SHP77 (cell line): ENCODE data around the gene IRF2BPL.
"Not testable (repeated sequence)": the region's sequence is repeated elsewhere in the genome, so short reads cannot be mapped to it uniquely, and the experiment has no call there.

Source experiments
- DNase-seq, 2 experiments: peaks; one replicate each; lab custom pipeline; 2025; lab: John Stamatoyannopoulos, UW

Gene IRF2BPL

DNA sequence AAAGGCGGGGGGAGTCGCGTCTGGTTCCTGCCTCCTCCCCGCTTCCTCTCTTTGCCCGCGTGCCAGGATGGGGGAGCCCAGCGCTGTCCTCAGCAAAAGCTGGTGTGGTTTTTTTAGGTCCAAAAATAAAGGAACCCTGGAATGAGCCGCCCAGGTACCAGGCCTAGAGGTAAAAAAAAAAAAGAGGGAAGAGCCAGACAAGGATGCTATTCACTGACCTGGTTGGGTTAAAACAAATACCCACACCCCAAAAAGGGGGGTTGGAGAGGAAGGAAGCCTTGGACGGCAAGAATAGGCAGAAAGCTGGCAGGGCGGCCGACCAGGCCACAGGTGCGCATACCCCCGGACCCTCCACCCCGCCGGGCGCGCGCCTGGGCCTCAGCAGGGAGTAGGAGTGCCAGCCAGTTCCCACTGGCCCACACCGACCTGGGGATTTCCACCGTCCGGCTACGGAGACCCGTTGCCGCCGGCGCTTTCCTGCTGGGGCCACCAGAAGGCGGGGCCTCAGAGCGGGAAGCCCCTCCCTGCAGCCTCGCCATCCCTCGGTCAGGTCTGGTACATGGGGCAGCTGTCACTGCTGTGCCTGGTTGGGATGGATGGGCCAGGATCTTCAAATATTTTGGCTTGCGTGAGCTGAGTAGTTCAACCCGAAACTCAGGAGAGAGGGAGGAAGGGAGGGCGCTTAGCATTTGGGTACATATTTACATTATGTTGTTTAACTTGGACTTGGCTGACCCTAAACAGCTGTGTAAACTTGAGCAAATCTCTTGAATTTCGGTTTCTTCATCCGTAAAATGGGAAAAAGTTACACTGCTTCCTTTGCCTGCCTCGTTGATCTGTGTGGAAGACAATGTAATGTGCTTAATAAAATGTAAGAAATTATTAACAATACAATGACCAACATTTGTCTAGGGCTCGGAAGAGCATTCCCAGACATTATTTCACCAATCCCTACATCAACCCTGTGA, 5.4 kb upstream of the IRF2BPL start:
- peak; percentile 97 for DNase-seq

DNA sequence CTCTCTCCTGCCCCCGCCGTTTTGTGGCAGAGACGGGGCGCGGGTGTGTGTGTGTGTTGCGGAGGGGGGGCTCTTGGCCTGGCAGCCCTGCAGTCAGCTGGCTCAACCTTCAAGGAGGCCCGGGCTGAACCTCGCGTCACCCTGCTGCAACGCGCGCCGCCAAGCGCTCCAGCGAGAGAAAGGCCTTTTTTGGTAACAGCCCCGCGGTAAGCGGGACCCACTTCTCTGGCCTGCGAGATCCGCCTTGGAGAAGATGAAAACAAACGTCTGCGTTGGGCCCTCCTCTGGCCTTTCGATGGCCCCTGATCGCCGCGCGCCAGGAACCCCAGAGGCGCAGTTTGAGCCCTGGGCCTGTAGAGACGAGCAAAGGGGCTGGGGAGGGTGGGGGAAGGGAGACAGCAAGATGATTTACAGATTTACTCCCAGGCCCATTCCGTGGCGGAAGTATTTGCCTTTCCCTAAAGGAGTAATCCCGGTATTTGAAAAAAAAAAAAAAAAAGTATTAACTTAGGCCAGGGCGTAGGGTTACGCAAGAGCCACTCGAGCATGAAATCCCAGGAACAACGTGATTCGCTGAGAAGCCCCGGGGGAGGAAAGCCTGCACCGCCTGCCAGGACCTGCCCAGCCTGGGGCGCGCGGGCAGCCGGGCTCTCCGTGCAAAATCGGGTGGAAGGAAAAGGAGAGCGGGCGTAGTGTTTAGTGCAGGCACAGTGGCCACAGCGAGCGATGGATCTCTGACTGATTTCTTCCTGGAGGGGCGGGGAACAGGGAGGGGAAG, 4.5 kb upstream of the IRF2BPL start:
- peak; percentile 88 to 91 for DNase-seq

DNA sequence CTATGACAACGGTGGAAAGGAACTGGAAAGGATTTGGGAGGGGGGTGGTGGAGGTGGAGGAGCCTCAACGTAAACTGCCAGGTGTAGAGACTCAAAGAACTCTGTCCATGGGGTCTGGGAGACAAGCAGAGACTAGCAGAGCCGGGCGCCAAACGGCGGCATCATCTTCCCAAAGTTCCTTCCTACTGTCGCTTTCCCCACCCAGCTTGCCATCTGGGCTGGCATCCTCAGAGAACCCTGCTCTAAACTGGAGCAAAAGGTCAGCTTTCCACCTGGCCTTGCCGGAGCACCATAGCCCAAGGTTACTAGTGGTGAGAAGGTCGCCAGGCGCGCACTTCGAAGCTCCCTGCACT, 4.0 kb upstream of the IRF2BPL start:
- no peak for DNase-seq

DNA sequence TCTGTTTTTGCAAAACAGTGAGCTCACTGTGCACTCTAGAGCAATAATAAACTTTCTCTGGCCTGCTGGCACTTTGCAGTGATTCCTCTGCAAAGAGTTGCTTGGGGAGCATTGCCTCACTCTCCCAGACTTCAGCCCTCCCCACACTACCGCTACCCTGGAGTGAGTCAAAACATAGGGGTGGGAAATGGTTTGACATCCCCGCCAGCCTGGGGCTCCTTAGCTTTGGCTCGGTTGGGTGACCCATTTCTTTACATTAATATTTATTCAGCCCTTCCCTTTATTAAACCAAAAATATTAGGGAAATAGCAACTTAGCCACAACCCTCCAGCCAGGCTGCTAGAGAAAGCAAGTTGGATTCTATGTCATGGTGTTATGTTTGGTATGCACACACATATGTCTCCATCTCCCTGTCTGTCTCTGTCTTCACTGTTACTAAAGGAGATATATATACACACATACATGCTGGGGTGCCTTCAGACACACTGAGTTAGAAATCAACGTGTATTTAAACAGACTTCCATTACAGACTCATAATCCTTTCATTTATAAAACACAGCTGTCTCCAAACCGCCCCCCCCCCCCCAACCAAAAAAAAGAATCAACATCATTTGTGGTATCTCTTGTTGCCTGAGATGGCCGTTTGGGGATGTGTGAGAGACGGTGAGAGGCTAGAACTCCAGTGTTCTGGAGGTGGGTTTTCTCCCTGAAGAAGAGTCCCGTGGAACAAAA, 3.4 kb upstream of the IRF2BPL start:
- no peak for DNase-seq

DNA sequence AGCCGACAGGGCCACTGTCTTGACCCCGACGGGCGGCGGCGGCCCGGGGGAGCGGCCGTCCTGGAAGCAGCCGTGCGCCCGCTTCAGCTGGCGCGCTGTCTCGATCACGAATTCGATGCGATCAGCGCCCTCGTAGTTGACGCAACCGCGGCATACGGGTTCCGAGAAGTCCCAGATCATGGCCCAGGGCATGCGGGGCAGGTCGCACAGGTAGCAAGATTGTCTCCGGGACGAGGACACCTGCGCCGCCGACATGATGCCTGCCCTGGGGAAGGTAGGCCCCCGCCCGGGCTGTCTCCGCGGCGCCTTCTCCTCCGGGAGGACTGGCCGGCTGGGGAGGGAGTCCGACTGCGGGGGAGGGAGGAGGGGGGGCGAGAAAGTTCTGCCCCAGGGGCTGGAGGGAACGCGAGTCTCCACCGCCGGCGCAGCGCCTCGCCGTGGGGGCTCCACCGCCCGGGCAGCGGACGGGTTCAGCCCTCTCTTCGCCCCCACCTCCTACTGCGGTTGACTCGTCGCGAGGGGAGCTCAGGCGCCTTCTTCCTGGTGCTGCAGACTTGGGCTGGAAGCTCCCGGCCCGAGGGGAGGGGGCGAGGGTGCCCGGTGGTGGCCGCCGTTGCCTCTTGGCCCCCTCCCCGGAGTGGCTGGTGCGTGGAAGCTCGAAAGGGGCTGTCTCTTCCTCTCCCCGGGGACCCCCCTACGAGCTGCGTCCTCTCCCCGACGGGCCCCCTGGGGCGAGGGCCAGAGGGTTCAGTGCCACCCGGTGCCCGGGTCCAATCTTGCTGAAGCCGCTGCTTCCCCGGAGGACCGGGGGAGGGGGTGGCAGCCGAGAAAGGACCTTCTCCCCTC, 747 bp downstream of the IRF2BPL start:
- peak in 1 of 2 experiments; percentile 20 for DNase-seq

DNA sequence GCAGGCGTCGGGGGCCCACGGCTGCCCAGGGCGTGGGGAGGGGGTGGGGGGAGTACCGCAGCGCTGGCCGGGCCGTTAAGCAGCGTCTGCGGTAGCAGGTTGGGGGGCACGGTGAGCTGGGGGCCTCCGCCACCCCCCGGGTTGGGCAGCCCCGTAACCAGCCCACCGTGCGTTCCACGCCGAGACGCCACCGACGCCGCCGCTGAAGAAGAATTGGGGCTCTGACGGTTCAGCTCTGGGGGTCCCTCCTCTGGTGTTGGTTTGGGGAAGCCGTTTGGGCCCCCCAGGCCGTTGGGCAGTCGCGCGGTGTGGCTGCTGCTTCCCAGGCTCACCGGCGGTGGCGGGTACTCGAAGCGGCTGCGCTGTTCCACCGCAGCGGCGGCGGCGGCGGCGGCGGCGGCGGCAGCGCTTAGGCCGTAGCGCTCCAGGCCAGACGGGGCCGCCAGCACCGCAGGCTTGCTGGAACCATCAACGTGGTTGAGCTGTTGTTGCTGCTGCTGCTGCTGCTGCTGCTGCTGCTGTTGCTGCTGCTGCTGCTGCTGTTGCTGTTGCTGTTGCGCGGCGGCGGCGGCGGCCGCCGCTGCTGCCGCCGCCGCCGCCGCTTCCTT, 1.5 kb downstream of the IRF2BPL start:
- no peak for DNase-seq

DNA sequence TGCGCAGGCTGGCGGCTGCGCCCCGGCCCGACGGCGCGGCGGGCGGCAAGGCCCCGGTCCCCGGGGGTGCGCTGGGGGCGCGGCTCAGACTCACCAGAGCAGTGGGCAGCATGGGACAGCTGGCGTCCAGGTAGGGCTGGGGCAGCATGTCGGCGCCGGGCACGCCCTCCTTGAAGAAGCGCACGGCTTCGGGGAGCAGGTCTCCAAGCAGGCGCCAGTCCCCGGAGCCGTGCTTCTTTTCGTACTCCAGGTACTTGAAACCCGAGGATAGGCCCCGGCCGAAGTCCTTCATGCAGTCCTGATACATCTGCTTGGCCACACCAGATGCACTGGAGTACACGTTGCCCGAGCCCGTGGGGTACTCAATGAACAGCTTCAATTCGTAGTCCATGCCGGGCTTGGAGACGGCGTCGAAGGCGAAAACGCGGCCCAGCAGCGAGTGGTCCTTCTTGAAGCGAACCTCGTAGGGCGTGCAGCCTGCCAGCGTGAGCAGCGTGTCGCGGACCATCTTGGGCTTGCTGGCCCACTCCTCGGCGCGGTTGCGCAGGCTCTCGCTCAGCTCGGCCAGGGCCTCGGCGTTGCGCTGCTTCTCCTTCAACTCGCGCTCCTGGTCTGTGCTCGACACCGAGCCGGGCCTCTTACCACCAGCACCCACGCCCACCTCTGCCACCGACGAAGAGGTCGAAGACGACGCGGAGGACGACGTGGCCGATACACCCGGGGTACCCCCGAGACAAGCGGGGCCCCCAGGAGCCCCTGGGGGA, 2.2 kb downstream of the IRF2BPL start:
- no peak for DNase-seq

DNA sequence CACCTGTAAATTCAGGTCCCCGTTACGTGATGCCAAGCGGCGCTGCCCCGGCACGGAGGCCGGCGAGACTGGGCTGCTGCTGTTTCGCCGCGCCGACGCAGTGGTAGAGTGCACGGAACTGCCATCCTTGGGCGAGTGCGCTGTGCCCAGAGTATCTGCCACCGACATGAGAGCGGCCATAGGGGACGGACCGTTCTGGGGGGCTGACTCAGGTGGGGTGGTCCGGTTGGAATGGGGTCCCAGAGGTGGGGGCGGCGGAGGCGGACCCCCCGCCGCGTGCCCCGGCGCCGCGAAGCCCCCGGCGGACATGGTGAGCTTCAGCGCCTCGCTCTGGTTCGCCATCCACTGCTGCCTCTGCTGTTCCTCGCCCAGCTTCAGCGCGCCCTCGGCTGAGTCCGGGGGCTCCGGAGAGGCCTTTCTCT, 2.8 kb downstream of the IRF2BPL start:
- no peak for DNase-seq

DNA sequence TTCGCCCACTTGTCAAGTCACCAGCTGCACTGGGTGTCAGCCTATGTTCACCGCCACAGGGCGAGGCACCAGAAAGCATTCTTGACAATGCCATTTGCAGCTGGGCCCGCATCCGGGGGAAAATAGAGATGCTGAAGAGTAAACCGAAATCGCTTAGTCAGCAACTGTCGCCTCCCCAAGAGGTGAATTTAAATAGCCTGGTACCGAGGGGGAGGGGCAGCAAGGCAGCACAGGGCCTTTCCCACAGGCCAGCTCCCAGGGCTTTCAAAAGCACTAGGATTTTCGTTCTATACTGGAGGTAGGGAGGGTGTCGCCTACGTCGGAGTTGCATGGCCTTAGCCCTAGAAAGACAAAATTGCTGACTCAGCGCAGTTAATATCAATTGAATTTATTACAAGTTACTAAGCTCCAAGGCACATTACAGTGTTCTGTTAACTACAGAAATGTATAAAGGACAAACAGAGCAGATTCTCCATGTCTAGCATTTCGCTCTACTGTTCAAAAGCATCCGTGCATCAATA, 4.3 kb downstream of the IRF2BPL start:
- peak; percentile 73 for DNase-seq

DNA sequence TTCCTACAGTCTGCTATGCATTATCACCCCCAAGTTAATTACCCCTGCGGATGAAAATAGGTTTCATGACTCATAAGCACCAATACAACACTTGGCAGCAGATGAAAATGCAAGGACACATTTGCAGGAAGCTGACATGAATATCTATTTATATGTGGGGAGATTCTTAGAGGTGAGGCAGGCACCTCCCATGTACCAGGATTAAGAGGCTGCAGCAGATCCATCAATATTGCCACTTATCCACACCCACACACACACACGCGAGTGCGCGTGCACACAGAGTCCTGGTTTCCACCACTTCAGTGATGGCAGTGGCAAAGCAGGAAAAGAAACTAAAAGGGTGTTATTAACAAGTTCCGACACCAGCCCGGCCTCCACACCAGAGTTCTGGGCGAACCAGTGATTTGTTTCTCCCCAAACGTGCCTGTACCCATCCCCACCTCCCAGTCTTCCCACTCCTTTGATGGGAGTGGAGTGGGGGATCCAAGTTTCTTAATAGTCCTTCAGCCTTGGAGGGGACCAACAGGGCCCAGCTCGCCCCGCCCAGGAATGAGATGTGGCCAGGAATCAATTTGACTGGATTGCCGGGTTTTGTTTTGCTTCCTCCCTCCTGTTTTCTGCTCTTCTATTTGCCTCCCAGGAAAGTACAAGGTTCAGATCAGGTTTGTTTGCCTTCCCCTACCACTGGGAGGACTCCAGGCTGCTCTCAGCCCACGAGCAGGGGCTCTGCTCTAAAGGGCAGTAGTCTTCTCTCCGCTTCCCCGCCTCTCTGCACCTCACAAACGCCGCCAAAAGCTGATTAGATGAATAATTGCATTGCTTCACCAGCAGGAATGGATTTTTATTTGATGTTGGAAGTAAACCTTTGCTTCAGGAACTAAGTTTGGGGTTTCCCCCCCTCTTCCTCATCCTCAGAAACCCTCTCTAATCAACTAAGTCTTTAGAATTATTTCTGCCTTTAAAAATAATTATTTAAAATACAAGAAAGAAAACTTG, 5.2 kb downstream of the IRF2BPL start:
- peak; percentile 40 to 56 for DNase-seq

DNA sequence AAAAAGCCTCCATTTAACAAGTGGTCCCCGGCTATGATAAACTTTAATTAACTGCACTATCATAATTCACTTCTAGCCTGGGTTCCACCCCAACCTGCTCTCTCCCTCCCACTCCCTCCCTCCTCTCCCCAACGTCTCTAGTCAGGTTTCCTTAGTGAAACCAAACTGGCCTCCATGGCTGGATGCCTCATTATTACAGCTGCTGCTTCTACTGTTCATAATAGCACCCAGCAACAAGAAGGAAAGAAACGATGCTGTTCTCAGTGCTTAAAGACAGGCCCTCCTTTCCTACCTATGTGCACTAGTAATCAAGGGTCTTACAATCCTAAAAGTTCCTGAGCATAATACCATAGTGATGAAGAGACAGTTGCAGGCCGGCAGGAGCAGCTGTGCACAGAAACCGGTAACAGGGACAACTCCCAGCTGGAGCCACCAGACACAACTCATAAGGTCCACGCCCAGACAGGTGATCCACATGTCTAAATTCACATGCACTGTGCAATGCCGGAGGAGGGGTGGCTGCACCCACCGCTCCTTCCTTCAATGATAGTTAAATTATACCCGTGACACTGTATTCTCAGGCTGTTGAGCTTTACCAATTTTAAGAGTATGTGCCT, 6.2 kb downstream of the IRF2BPL start:
- peak; percentile 66 to 84 for DNase-seq

DNA sequence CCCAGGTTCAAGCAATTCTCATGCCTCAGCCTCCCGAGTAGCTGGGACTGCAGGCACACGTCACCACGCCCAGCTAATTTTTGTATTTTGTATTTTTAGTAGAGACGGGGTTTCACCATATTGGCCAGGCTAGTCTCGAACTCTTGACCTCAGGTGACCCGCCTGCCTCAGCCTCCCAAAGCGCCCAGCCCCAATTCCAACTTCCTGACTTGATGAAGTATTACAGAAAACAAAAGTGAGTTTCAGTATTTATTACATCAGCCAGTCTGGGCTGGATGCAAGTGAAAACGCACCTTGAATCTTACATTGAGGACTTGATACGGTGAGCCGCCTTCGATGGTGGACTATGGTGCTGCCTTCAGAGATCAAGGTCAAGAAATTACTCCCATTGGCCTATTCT, 7.1 kb downstream of the IRF2BPL start:
- not testable (repeated sequence) for DNase-seq

DNA sequence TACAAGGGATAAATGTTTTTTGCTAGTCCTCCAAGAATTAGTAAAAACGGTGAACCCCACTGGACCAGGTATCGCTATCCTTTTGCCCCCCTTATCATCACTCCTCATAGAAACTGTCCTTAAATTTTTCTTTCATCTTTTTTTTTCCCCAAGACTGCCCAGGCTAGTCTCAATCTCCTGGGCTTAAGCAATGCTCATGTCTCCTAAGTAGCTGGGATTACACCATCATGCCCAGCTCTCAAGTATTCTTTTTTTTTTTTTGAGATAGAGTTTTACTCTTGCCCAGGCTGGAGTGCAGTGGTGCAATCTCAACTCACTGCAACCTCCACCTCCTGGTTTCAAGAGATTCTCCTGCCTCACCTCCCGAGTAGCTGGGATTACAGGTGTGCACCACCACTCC, 9.7 kb downstream of the IRF2BPL start:
- no peak for DNase-seq

DNA sequence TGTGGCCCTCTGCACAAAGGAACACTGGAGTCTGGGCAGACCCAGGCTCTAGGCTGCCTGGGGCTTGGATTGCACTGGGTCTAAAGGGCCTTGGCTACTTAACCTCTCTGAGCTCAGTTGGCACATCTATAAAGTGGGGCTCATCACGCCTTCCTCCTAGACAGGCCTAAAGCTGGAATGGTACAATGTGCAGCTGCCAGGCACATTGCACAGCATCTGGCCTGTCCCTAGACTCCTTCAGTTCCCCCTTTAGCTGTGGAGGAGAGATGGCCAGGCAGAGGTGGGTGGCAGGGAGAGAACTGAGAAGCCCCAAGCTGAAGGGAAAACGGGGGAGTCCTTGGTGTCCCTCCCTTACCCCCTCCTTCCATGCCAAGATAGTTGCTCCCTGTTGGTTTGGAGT, 10.8 kb downstream of the IRF2BPL start:
- no peak for DNase-seq

DNA sequence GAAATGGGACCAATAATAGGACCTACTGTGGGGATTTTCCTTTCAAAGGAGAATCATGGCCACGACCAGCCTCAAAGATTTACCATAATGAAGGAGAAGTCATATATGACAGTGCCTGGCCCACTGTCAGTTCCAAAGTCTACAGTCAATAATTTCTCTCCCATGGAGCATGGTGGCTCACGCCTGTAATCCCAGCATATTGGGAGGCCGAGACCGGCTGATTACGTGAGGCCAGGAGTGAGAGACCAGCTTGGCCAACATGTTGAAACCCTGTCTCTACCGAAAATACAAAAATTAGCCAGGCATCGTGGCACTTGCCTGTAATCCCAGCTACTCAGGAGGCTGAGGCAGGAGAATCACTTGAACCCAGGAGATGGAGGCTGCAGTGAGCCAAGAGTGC, 13.8 kb downstream of the IRF2BPL start:
- DNase-seq: no peak

DNA sequence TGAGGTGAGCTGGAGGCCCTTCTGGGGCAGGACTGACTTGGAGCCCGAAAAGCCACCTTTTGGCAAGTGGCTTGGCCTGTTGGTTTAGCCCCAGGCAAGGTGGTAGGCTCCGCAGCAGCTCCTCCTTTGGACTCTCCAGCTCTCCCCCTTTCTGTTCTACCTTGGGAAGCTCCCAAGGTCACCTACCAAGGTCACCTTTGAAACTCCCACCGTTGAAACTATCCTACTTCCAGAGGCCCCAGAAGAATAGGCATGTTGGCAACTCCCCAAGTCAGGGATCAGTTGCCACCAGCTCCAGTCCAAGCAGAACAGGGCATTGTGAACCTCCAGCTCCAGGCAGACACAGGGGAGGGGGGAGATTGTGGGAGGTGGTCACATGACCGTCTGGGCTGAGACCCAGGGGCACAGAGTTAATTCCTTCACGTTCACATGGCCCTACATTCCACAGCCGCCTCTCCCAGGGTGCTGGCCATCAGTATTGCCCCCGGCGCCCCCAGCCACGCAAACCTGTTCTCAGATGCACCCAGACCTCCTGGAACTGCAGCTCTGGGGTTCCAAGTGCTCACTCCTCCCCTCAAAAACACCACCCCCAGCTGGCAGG, 14.4 kb downstream of the IRF2BPL start:
- DNase-seq: no peak

DNA sequence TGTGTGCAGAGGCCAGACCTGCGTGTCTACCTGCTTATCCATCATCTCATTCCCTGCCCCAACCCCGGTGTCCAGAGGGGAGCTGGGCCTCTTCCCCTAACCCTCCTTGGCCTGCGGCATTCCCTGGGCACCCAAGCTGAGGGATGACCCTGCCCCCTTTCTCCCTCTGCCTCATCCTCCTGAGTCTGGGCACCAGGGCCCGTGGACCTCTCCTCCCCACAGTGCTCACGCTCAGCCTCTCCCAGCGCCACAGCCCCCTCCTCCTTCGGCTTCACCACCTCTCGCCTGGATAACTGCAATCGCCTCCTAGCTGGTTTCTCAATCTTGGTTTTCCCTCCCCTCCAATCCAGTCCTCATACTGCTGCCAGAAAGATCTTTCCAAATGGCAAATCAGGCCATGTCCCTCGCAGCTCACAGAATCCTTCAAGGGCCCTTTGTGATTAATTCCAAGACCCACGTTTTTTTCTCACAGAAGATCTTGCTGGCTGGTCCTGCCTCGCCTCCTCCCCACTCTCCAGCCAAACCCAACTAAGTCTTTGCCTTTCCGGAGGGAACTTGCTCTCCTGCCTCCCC, 16.2 kb downstream of the IRF2BPL start:
- DNase-seq: no peak

DNA sequence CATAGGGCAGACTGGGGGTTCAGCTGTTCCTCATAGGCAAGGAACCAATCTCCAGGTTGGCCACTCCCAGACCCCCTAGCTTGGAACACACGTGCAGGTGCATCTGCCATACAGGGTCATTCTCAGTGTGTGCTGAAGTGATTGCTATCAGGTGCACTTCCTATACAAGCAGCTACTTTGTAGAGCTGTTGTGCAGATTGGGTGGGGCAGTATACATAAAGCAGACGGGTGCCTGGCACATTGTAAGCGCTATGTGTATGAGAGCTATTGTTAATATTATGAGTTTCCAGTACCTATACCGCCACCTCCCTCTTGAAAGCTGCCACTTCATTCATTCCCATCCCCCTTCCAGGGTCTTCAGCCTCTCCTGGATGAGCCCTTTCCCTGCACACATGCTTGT, 17.3 kb downstream of the IRF2BPL start:
- DNase-seq: no peak
